ENCODE data around the gene PHF21A.

PHF21A gene

DNA sequence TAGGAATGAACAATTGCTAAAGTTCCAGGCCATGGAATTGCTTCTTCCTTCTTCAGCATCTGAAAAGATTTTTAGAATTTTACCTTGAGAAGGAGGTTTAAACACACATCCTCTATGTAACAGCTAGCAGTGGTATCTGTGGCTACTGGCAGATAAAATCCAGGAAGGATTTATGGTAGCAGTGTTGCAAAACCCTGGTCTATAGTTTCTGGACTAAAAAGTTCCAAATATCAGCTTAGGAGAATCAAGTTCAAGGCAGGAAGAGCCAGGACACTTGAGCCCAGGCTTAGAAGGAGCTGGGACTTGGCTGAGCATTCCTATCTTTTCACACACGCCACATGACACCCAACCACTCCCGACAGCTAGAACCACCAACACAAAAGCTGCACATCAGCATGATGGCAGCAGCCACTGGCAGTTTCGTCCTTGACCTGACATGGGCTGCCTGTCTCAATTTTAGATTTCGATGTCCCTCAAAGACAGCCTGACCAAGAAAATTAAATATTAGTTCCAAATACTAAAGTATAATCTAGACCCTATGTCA is 184.7 kb downstream of the PHF21A start:
- in situ Hi-C loops (cut with MboI; ENCODE audit: low sequenced_read_pairs) = no loop called here

DNA sequence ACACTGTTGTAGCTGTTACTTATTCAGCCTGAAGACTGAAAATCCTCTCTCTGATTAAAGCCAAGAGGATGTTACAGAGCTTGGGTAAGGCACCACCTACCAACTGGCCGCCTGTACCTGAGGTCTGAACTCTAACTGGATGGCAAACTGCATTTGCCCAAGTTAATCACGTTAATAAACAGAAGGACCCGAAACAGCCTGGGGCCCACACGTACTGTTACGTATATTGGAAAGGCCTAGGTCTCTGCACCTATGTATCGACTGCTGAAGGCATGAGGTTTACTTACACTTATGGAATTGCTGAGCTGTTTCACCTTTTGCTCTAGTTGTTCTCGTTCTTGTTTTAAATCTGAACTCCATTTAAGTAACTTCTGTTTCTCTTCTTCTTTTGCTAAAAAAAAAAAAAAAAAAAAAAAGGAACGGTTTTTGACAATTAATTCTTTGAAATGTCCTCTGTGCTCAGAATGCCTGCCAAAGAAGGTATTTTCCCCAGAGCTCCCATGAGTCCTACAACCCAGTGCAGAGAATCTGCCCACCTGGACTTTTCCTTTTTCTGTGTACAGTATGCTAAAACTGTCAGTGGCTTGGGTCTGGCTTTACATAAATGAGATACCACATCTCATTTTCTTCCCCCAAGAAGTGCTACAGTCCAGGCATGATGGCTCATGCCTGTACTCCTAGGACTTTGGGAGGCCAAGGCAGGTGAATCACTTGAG is 185.7 kb downstream of the PHF21A start:
- in situ Hi-C loops (cut with MboI; ENCODE audit: low sequenced_read_pairs) = no loop called here

GRCh38 chr11:45934580-45935318 is 186.5 kb downstream of the PHF21A start:
- in situ Hi-C loops (cut with MboI; ENCODE audit: low sequenced_read_pairs) = no loop called here

DNA sequence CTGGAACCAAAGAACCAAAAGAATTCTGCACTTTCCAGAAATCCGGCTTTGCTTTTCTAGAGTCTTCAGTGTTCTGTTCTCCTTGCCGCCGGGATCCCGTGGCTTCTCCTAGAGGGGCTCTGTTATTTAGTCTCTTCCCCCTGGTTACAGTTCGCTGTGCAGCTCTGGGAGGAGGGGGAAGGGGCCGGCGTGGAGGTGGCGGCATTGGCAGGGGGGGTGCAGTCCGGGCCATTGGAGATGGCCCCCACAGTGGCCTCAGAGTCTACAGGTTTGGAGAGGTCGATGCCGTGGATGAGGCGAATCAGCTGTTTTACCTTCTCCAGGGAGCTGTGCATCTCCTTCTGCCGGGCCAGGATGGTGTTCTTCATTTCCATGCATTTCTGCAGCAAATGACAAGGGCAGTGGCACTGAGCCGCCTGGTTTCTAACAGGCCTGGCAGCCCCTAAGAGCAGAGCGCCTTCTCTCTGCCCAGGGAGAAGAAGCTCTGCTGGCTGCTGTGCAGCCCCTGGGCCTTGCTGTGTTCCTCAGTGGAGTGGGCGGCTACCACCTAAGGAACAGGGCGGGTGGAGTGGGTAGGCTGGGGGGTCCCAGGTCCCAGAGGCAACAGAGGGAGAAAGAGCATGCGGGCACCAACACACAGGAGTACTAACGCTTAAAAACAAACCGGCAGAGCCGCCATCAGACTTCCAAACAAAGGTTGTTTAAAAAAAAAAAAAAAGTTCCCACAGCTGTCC is 187.2 kb downstream of the PHF21A start:
- in situ Hi-C loops (cut with MboI; ENCODE audit: low sequenced_read_pairs) = no loop called here

DNA sequence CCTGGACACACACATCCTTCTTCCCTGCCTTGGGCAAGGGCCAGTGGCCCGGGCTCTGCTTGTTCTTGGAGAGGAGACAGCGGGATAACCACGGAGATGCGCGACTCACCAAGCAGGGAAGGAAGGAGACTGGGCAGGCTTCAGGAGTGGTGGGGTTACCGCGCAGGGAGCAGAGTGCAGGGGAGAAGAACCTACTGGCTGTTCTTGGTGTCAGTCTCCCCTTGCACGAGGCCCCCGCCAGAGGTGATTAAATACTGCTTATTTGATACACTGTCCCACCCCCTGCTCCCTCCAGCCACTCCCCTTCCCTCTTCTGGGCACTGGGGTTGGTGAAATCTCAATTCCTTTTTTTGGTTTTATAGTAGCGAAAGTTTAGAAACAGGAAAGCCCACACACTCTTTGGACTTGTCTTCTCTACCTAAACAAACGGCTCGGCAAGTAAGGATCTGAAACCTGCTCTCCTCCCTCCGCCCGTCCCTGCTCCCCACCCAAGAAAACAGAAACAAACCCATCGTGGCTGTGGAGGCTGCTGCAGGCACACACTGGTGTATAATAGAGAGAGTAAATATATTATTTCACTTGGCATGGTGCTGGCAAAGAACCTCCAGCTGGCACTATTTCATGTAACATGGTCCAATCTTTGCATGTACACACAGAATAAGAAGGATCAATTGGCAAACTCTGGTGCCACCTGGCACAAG is 188.0 kb downstream of the PHF21A start:
- in situ Hi-C loops (cut with MboI; ENCODE audit: low sequenced_read_pairs) = no loop called here

- in situ Hi-C loops (cut with MboI; ENCODE audit: low sequenced_read_pairs) = no loop called here
Measured at GRCh38 chr11:45932217-45932616, 189.0 kb downstream of the PHF21A start.

GRCh38 chr11:45931739-45932138 is 189.5 kb downstream of the PHF21A start:
- in situ Hi-C loops (cut with MboI; ENCODE audit: low sequenced_read_pairs) = no loop called here

- in situ Hi-C loops (cut with MboI; ENCODE audit: low sequenced_read_pairs) = no loop called here
Measured at GRCh38 chr11:45930951-45931570, 190.2 kb downstream of the PHF21A start.

- in situ Hi-C loops (cut with MboI; ENCODE audit: low sequenced_read_pairs) = no loop called here
Measured at GRCh38 chr11:45930031-45930794, 191.0 kb downstream of the PHF21A start.

- in situ Hi-C loops (cut with MboI; ENCODE audit: low sequenced_read_pairs) = no loop called here
Measured at GRCh38 chr11:45929486-45930030, 191.7 kb downstream of the PHF21A start.

GRCh38 chr11:45928535-45929215 is 192.6 kb downstream of the PHF21A start:
- in situ Hi-C loops (cut with MboI; ENCODE audit: low sequenced_read_pairs) = no loop called here

DNA sequence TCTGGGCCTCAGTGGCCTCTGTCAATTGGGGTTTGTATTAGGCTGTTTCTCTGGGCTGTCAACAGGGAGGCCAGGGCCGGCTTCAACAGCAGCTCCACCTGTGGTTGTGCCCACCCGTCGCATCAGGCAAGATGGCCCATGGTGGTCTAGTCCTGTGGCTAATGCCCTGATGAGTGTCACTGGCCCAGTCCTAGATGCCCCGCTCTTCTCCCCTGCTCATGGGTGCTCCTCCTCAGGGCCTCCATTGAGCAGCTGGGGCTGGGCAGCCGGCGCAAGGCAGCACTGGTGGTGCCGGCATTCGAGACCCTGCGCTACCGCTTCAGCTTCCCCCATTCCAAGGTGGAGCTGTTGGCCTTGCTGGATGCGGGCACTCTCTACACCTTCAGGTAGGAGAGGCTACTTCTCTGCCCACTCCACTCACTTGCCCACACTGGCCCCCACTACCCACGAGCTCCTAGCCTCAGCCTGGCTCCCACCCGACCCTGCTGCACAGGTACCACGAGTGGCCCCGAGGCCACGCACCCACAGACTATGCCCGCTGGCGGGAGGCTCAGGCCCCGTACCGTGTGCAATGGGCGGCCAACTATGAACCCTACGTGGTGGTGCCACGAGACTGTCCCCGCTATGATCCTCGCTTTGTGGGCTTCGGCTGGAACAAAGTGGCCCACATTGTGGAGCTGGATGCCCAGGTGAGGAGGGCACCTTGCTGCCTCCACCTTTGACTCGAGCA is 193.4 kb downstream of the PHF21A start:
- in situ Hi-C loops (cut with MboI; ENCODE audit: low sequenced_read_pairs) = no loop called here

DNA sequence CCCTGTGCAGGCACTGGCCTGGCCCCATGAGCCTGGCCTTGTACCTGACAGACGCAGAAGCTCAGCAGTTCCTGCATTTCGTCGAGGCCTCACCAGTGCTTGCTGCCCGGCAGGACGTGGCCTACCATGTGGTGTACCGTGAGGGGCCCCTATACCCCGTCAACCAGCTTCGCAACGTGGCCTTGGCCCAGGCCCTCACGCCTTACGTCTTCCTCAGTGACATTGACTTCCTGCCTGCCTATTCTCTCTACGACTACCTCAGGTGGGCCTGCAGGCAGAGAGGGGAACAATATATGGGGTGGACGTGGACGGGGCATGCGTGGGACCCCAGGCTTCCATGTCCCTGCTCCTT is 193.9 kb downstream of the PHF21A start:
- in situ Hi-C loops (cut with MboI; ENCODE audit: low sequenced_read_pairs) = no loop called here

- in situ Hi-C loops (cut with MboI; ENCODE audit: low sequenced_read_pairs) = no loop called here
Measured at GRCh38 chr11:45926536-45927331, 194.5 kb downstream of the PHF21A start.

DNA sequence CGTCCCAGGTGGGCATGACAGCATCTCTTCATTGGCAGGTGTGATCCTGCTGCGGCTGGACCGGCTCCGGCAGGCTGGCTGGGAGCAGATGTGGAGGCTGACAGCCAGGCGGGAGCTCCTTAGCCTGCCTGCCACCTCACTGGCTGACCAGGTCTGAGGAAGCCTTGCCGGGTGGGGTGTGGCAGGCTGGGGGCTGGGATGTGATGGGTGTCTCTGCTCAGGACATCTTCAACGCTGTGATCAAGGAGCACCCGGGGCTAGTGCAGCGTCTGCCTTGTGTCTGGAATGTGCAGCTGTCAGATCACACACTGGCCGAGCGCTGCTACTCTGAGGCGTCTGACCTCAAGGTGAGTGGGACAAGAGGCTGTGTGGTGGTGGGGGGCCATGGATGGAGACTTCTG is 195.3 kb downstream of the PHF21A start:
- in situ Hi-C loops (cut with MboI; ENCODE audit: low sequenced_read_pairs) = no loop called here

- in situ Hi-C loops (cut with MboI; ENCODE audit: low sequenced_read_pairs) = no loop called here
Measured at GRCh38 chr11:45925550-45925949, 195.7 kb downstream of the PHF21A start.

DNA sequence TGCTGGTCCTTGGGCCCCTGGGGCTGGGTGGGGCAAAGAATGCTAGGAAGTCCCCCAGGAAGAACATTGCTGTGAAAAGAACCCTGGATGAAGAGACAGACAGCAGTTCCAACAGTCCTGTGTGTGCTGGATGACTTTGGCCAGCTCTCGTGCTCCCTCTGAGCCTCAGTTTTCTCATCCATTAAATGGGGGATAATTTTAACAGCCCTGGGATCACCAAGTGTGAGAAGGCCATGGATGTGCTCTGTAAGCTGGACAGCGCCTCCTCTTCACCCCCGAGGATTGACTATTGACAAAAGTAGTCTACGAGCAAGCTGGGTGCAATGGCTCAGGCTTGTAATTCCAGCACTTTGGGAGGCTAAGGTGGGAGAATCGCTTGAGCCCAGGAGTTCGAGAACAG is 196.3 kb downstream of the PHF21A start:
- in situ Hi-C loops (cut with MboI; ENCODE audit: low sequenced_read_pairs) = no loop called here
